Activated CD4-positive, alpha-beta T cell treated with anti-CD3 and anti-CD28 coated beads, Interleukin-2, amount 10 ng/mL, durations not matched to agents 7 days and 5 days (primary cell): ENCODE results near the gene NTSR2. TPM values are rescaled to one million over a fixed set of nuclear protein-coding genes. Genes with fewer than 3 reads are reported as not detected.
"Not testable (repeated sequence)": the region's sequence is repeated elsewhere in the genome, so short reads cannot be mapped to it uniquely, and the experiment has no call there.

Experiments
- CTCF ChIA-PET: fragments of 350-600 bp; sonication (Branson Sonifier 250); formaldehyde crosslinking; loops from one replicate; lab custom pipeline; 2021; ENCODE audit warnings: antibody characterized with exemption; lab: Charles Lee
- POLR2A ChIA-PET: fragments of 350-600 bp; sonication (Branson Sonifier 250); formaldehyde crosslinking; loops from one replicate; lab custom pipeline; 2021; ENCODE audit warnings: antibody characterized with exemption; lab: Charles Lee
- DNase-seq: peaks from one replicate; pipeline ENCODE4 v3.0.0-alpha.2; 2020
- H3K27ac Mint-ChIP-seq: one replicate; pipeline ENCODE4 v1.8.0; 2021; ENCODE audit warnings: mild to moderate bottlenecking, moderate library complexity, mixed read lengths
- H3K27me3 Mint-ChIP-seq: one replicate; pipeline ENCODE4 v1.8.0; 2021; ENCODE audit warnings: mixed read lengths
- H3K36me3 Mint-ChIP-seq: one replicate; pipeline ENCODE4 v1.8.0; 2021; ENCODE audit warnings: low read depth, mixed read lengths
- H3K4me1 Mint-ChIP-seq: one replicate; pipeline ENCODE4 v1.8.0; 2021; ENCODE audit warnings: mixed read lengths
- H3K4me3 Mint-ChIP-seq: one replicate; pipeline ENCODE4 v1.8.0; 2021; ENCODE audit warnings: mild to moderate bottlenecking, moderate library complexity, mixed read lengths
- H3K9me3 Mint-ChIP-seq: one replicate; pipeline ENCODE4 v1.8.0; 2021; ENCODE audit warnings: mixed read lengths
- total RNA-seq, 2 experiments: library from RNA; stranded (reverse); gene quantifications; one replicate each; pipeline ENCODE4 v1.2.3, GENCODE V29; 2021

Gene NTSR2
- total RNA-seq, 2 experiments from 2014 or later = not detected

GRCh38 chr2:11672407-11672806 lies 2.4 kb upstream of the NTSR2 start:
- ChIA-PET POLR2A (no interaction called here), CTCF (no interaction called here)
- Mint-ChIP-seq H3K4me3 (no peak overlapping the region), H3K27me3 (peaks cover 51% of the 10 kb centered on the region), H3K9me3 (no peaks in the 10 kb centered on the region), H3K4me1 (peaks cover 9% of the 10 kb centered on the region), H3K36me3 (no peaks in the 10 kb centered on the region), H3K27ac (no peak overlapping the region)
- no peak for DNase-seq

- Mint-ChIP-seq H3K4me1 (peaks cover 7% of the 10 kb centered on the region), H3K27ac (no peak overlapping the region), H3K4me3 (no peak overlapping the region), H3K36me3 (no peaks in the 10 kb centered on the region), H3K27me3 (peaks cover 26% of the 10 kb centered on the region), H3K9me3 (peaks cover 1% of the 10 kb centered on the region)
- POLR2A ChIA-PET = no interaction called here
- no peak for DNase-seq
- CTCF ChIA-PET = no interaction called here
Measured at GRCh38 chr2:11667866-11668637, 1.9 kb downstream of the NTSR2 start.

GRCh38 chr2:11667194-11667593 lies 2.8 kb downstream of the NTSR2 start:
- CTCF ChIA-PET = no interaction called here
- POLR2A ChIA-PET = no interaction called here
- H3K4me3 Mint-ChIP-seq = no peak overlapping the region
- H3K27me3 Mint-ChIP-seq = peaks cover 23% of the 10 kb centered on the region
- H3K4me1 Mint-ChIP-seq = peaks cover 6% of the 10 kb centered on the region
- peaks cover 7% of the 10 kb centered on the region for H3K9me3 Mint-ChIP-seq
- H3K27ac Mint-ChIP-seq = no peak overlapping the region
- H3K36me3 Mint-ChIP-seq = peaks cover 1% of the 10 kb centered on the region
- DNase-seq = no peak

- Mint-ChIP-seq H3K9me3 (peaks cover 9% of the 10 kb centered on the region), H3K36me3 (peaks cover 1% of the 10 kb centered on the region), H3K27me3 (peaks cover 24% of the 10 kb centered on the region), H3K4me1 (peaks cover 6% of the 10 kb centered on the region), H3K4me3 (no peak overlapping the region), H3K27ac (no peak overlapping the region)
- ChIA-PET POLR2A (no interaction called here), CTCF (interaction anchor here (0.6 to 1.4 kb wide), 3 partner anchors 21 to 571 kb away, joined by 3 read pairs; no protein-coding TSS in a partner anchor)
- no peak for DNase-seq
Measured at GRCh38 chr2:11665510-11666362, 4.3 kb downstream of the NTSR2 start.

GRCh38 chr2:11665028-11665427 lies 5.0 kb downstream of the NTSR2 start:
- Mint-ChIP-seq H3K27me3 (peaks cover 18% of the 10 kb centered on the region), H3K36me3 (peaks cover 1% of the 10 kb centered on the region), H3K9me3 (peaks cover 9% of the 10 kb centered on the region), H3K4me3 (no peak overlapping the region), H3K4me1 (peaks cover 3% of the 10 kb centered on the region), H3K27ac (no peak overlapping the region)
- POLR2A ChIA-PET = no interaction called here
- CTCF ChIA-PET = interaction anchor here (0.6 to 1.4 kb wide), 3 partner anchors 21 to 570 kb away, joined by 3 read pairs; no protein-coding TSS in a partner anchor
- DNase-seq = no peak

GRCh38 chr2:11663427-11663826 lies 6.6 kb downstream of the NTSR2 start:
- CTCF ChIA-PET = no interaction called here
- POLR2A ChIA-PET = no interaction called here

GRCh38 chr2:11662882-11663281 lies 7.1 kb downstream of the NTSR2 start:
- CTCF ChIA-PET = interaction anchor here (0.6 kb wide), 1 partner anchor 129 kb away, joined by 3 read pairs; no protein-coding TSS in a partner anchor
- peaks cover 10% of the 10 kb centered on the region for H3K27me3 Mint-ChIP-seq

More at GRCh38 chr2:11663427-11663826, 6.6 kb downstream of the NTSR2 start:
- Mint-ChIP-seq H3K27me3 (peaks cover 11% of the 10 kb centered on the region), H3K9me3 (peaks cover 9% of the 10 kb centered on the region), H3K27ac (no peak overlapping the region), H3K4me3 (no peak overlapping the region), H3K36me3 (peaks cover 1% of the 10 kb centered on the region), H3K4me1 (no peaks in the 10 kb centered on the region)
- no peak for DNase-seq

GRCh38 chr2:11661891-11662435 lies 8.0 kb downstream of the NTSR2 start:
- Mint-ChIP-seq H3K4me1 (no peaks in the 10 kb centered on the region), H3K27ac (no peak overlapping the region), H3K4me3 (no peak overlapping the region), H3K27me3 (peaks cover 13% of the 10 kb centered on the region), H3K36me3 (peaks cover 1% of the 10 kb centered on the region), H3K9me3 (peaks cover 9% of the 10 kb centered on the region)
- ChIA-PET POLR2A (no interaction called here), CTCF (no interaction called here)
- DNase-seq = no peak

More at GRCh38 chr2:11662882-11663281, 7.1 kb downstream of the NTSR2 start:
- H3K4me3 Mint-ChIP-seq = no peak overlapping the region
- H3K36me3 Mint-ChIP-seq = peaks cover 1% of the 10 kb centered on the region
- no peak for DNase-seq
- H3K27ac Mint-ChIP-seq = no peak overlapping the region
- peaks cover 9% of the 10 kb centered on the region for H3K9me3 Mint-ChIP-seq
- H3K4me1 Mint-ChIP-seq = no peaks in the 10 kb centered on the region
- POLR2A ChIA-PET = no interaction called here

- H3K9me3 Mint-ChIP-seq, POLR2A ChIA-PET, H3K36me3 Mint-ChIP-seq, DNase-seq, H3K4me3 Mint-ChIP-seq, H3K27ac Mint-ChIP-seq, H3K4me1 Mint-ChIP-seq: not testable (repeated sequence)
- CTCF ChIA-PET = interaction anchor here (1.0 kb wide), 1 partner anchor 23 kb away, joined by 3 read pairs; no protein-coding TSS in a partner anchor
- H3K27me3 Mint-ChIP-seq = peaks cover 13% of the 10 kb centered on the region
Measured at GRCh38 chr2:11660396-11660795, 9.6 kb downstream of the NTSR2 start.

GRCh38 chr2:11659851-11660250 lies 10.1 kb downstream of the NTSR2 start:
- no peak overlapping the region for H3K4me3 Mint-ChIP-seq
- ChIA-PET POLR2A (no interaction called here), CTCF (no interaction called here)
- no peak overlapping the region for H3K27ac Mint-ChIP-seq
- peaks cover 1% of the 10 kb centered on the region for H3K36me3 Mint-ChIP-seq
- H3K4me1 Mint-ChIP-seq = no peaks in the 10 kb centered on the region
- H3K27me3 Mint-ChIP-seq = peaks cover 13% of the 10 kb centered on the region
- H3K9me3 Mint-ChIP-seq = peaks cover 9% of the 10 kb centered on the region
- DNase-seq = no peak

- DNase-seq = no peak
- peaks cover 12% of the 10 kb centered on the region for H3K27me3 Mint-ChIP-seq
- H3K4me3 Mint-ChIP-seq = no peak overlapping the region
- no peaks in the 10 kb centered on the region for H3K4me1 Mint-ChIP-seq
- ChIA-PET POLR2A (no interaction called here), CTCF (no interaction called here)
- H3K36me3 Mint-ChIP-seq = peaks cover 1% of the 10 kb centered on the region
- no peak overlapping the region for H3K27ac Mint-ChIP-seq
- peaks cover 9% of the 10 kb centered on the region for H3K9me3 Mint-ChIP-seq
Measured at GRCh38 chr2:11659115-11659475, 10.9 kb downstream of the NTSR2 start.

GRCh38 chr2:11658208-11659114 lies 11.5 kb downstream of the NTSR2 start:
- Mint-ChIP-seq H3K27me3 (peaks cover 10% of the 10 kb centered on the region), H3K36me3 (peaks cover 1% of the 10 kb centered on the region), H3K4me3 (no peak overlapping the region), H3K4me1 (no peaks in the 10 kb centered on the region), H3K9me3 (peaks cover 9% of the 10 kb centered on the region), H3K27ac (no peak overlapping the region)
- ChIA-PET POLR2A (no interaction called here), CTCF (no interaction called here)
- no peak for DNase-seq
